Measurements from ENCODE around the gene ARSB. TPM values are rescaled to one million over a fixed set of nuclear protein-coding genes. Genes with fewer than 3 reads are reported as not detected.
A peak's percentile ranks its signal among the peaks of the same experiment; 100 is the strongest.
"Not testable (repeated sequence)": the region's sequence is repeated elsewhere in the genome, so short reads cannot be mapped to it uniquely, and the experiment has no call there.

Gene ARSB
- total RNA-seq, 4 donors from 2014 or later: 23.0 to 109 (median 52.6) TPM

DNA sequence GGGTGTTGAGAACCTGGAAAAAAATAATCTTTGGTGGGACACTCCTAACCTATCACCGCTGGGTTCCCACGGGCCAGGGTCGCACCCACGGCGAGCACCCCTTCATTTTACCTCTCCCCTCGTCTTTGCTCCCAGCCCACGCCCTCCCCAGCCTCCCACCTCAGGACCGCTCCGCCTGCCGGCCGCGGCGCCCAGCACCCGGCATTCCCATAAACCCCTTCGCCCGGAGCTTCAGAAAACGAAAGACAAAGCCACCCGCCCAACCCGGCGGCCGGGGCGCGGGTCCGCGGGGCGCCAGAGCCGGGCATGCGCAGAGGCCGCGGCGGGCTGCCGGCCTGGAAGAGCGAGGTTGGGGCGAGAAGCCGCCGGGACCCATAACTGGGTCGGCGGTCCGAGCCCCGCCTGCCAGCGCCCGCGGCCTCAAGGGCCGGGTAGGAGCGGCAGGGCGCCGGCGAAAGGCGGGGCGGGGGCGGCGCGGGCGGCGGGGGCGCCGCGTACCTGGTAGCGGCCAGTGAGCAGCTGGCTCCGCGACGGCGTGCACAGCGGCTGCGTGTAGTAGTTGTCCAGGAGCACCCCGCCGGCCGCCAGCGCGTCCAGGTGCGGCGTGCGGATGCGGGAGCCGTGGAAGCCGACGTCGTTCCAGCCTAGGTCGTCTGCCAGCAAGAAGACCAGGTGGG, 533 bp downstream of the ARSB start:
- 0% methylated on average over 4 of the region's 79 CpGs; no CpG with 5 or more reads in 1 of the 2 donors for WGBS, 2 donors (ENCODE audit: low coverage in 1 of 2)
- peak; percentile 92 for ATAC-seq

DNA sequence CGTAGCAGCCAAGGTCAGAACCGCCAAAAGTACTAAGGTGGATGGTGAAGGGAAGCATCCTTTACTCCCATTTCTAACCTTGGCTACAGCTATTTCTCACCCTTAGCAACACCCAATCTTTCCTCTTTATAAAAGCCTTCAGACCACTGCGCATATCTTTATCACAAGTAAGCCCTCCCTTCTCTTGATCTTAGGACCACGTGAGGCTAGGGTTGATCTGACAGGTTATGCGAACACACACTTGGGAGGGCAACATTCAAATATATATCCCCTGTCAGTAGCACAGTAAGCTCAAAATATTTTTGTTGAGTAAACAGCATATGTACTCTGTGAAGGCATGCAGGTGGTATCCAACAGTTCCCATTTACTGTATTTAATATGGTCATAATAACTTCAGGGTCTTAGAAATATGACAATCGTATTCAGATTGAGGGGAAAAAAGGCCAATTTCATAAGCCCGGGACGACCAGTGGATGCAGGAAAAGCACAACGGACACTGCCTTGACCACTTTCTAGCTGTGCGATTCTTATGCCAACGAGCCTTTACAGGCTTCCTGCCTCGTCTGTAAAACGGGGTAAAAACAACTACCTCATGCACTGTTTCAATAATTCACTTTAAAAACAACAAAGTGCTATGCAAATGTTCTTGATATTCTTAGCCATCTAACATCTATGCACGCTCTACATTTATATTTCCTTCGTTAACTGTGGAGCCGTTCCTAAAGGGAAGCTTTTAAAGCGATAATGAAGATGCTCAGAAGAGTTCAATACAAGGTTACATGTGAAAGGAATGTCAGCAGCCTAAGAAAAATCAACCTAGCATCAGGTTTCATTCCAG, 1.3 kb downstream of the ARSB start:
- TF ChIP-seq EP300 (IDR thresholded peaks at IDR 0.05) (no peak), CTCF (IDR thresholded peaks at IDR 0.05) (no peak), POLR2AphosphoS5 (IDR thresholded peaks at IDR 0.05) (no peak), POLR2A (IDR thresholded peaks at IDR 0.05) (no peak)
- WGBS, 2 donors (ENCODE audit: low coverage in 1 of 2): 20 to 25% methylated on average over 17 of the region's 17 CpGs
- ATAC-seq: no peak
- H3K9me3 ChIP-seq: no peaks in the 10 kb centered on the region
- H3K27ac ChIP-seq: peak overlapping the region; percentile 84 to 100 (median 98)
- no peaks in the 10 kb centered on the region for H3K27me3 ChIP-seq
- H3K4me1 ChIP-seq: peaks cover 3 to 60% (median 8%) of the 10 kb centered on the region in 3 donors
- peak overlapping the region; percentile 60 to 97 for H3K4me3 ChIP-seq
- H3K36me3 ChIP-seq: no peaks in the 10 kb centered on the region

More for the DNA sequence above, 533 bp downstream of the ARSB start:
- Histone ChIP-seq H3K36me3 (no peaks in the 10 kb centered on the region), H3K4me1 (peaks cover 3 to 56% (median 8%) of the 10 kb centered on the region in 3 donors), H3K27me3 (no peaks in the 10 kb centered on the region), H3K4me3 (peak overlapping the region; percentile 60 to 97), H3K27ac (peak overlapping the region; percentile 84 to 100 (median 98)), H3K9me3 (no peaks in the 10 kb centered on the region)
- TF ChIP-seq CTCF (IDR thresholded peaks at IDR 0.05) (peak in 3 of 4 experiments; percentile 55 to 72 (median 61)), POLR2AphosphoS5 (IDR thresholded peaks at IDR 0.05) (no peak), EP300 (IDR thresholded peaks at IDR 0.05) (no peak), POLR2A (IDR thresholded peaks at IDR 0.05) (peak; percentile 51 to 87)

DNA sequence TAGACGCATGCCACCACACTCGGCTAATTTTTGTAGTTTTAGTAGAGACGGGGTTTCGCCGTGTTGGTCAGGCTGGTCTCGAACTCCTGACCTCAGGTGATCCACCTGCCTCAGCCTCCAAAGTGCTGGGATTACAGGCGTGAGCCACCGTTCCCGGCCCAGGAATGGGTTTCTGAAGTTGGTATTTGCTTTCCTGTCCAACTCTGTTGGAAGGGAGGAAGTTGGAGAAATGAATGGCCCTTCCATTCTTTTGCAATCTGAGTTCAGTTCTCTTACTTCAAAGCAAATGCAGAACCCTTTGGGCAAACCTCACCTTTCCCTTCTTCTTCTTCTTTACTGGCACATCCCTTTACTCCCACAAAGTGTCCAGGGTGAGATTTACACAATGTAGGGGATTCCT, 1.9 kb downstream of the ARSB start:
- not testable (repeated sequence) for H3K9me3 ChIP-seq, ATAC-seq, H3K27me3 ChIP-seq, H3K36me3 ChIP-seq
- H3K4me3 ChIP-seq: peak overlapping the region in 1 of 2 donors; percentile 97
- 94% methylated on average over 9 of the region's 9 CpGs; no CpG with 5 or more reads in 1 of the 2 donors for WGBS, 2 donors (ENCODE audit: low coverage in 1 of 2)
- peak overlapping the region; percentile 84 to 100 (median 98) for H3K27ac ChIP-seq
- peaks cover 3 to 60% (median 8%) of the 10 kb centered on the region in 3 donors for H3K4me1 ChIP-seq

DNA sequence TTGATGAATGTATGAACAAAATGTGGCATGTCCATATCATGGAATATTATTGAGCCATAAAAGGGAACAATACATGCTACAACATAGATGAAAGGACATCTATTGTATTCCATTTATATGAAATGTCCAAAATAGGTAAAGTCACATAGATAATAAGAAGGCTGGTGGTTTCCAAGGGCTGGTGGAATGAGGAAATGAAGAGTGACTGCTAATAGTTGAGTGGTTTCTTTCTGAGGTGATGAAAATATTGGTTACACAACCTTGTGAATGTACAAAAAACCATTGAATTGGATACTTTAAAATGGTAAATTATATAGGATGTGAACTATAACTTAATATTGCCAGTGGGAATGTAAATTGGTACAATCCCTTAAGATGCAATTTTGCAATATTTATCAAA, 5.2 kb downstream of the ARSB start:
- no peak for ATAC-seq
- no peak overlapping the region for H3K27ac ChIP-seq

More for the DNA sequence above, 5.2 kb downstream of the ARSB start:
- H3K36me3 ChIP-seq: no peaks in the 10 kb centered on the region
- peaks cover 3 to 55% (median 8%) of the 10 kb centered on the region in 3 donors for H3K4me1 ChIP-seq
- TF ChIP-seq EP300 (IDR thresholded peaks at IDR 0.05): no peak
- TF ChIP-seq CTCF (IDR thresholded peaks at IDR 0.05): no peak
- TF ChIP-seq POLR2A (IDR thresholded peaks at IDR 0.05): no peak
- no peak for TF ChIP-seq POLR2AphosphoS5 (IDR thresholded peaks at IDR 0.05)
- H3K4me3 ChIP-seq: no peak overlapping the region
- H3K9me3 ChIP-seq: no peaks in the 10 kb centered on the region
- H3K27me3 ChIP-seq: no peaks in the 10 kb centered on the region

Data from gastroesophageal sphincter (tissue), 4 donors.